ENCODE data around the gene PDGFRB. TPM values are rescaled to one million over a fixed set of nuclear protein-coding genes. Genes with fewer than 3 reads are reported as not detected.

Gene PDGFRB
- total and polyA plus RNA-seq, 10 of the 15 experiments (the other 5 are each of a cell fraction or from before 2014, with no cell fraction given) = 0.02 to 3.0 (median 1.0) TPM

DNA sequence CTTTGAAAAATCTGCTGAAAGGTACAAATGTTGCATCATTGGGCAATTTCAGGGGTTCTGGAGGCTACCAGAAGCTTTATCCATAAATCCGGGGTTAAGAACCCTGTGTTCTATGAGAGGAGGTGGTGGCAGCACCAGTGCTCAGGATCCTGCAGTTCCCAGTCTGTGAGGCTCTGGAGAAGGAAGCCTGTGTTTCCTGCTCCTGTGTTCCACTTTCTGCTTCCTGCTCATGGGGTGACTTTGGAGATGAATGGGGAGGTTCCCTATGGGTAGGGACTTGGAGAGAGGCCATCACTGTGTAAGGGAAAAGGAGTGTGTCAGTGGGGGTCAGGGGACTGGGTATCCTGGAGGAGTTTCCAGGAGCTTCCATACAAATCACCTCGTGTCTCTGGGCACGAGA, 13.2 kb upstream of the PDGFRB start:
- no peaks in the 10 kb centered on the region for H4K20me1 ChIP-seq (ENCODE audit: control insufficient read depth, insufficient read depth)
- TF ChIP-seq, protein P1, sequence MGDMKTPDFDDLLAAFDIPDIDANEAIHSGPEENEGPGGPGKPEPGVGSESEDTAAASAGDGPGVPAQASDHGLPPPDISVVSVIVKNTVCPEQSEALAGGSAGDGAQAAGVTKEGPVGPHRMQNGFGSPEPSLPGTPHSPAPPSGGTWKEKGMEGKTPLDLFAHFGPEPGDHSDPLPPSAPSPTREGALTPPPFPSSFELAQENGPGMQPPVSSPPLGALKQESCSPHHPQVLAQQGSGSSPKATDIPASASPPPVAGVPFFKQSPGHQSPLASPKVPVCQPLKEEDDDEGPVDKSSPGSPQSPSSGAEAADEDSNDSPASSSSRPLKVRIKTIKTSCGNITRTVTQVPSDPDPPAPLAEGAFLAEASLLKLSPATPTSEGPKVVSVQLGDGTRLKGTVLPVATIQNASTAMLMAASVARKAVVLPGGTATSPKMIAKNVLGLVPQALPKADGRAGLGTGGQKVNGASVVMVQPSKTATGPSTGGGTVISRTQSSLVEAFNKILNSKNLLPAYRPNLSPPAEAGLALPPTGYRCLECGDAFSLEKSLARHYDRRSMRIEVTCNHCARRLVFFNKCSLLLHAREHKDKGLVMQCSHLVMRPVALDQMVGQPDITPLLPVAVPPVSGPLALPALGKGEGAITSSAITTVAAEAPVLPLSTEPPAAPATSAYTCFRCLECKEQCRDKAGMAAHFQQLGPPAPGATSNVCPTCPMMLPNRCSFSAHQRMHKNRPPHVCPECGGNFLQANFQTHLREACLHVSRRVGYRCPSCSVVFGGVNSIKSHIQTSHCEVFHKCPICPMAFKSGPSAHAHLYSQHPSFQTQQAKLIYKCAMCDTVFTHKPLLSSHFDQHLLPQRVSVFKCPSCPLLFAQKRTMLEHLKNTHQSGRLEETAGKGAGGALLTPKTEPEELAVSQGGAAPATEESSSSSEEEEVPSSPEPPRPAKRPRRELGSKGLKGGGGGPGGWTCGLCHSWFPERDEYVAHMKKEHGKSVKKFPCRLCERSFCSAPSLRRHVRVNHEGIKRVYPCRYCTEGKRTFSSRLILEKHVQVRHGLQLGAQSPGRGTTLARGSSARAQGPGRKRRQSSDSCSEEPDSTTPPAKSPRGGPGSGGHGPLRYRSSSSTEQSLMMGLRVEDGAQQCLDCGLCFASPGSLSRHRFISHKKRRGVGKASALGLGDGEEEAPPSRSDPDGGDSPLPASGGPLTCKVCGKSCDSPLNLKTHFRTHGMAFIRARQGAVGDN (IDR thresholded peaks at IDR 0.05) = no peak
- TF ChIP-seq IKZF1 (conservative IDR thresholded peaks at IDR 0.05) (no peak), ESRRA (IDR thresholded peaks at IDR 0.05; ENCODE audit: low read length) (no peak), ZNF274 (IDR thresholded peaks at IDR 0.05; ENCODE audit: insufficient read depth, insufficient read length) (no peak), NBN (IDR thresholded peaks at IDR 0.05) (no peak), ZNF217 (IDR thresholded peaks at IDR 0.05) (no peak), MYC (IDR thresholded peaks at IDR 0.05; ENCODE audit: insufficient read depth, insufficient read length, insufficient replicate concordance, low read length, severe bottlenecking) (no peak)
- TF ChIP-seq, protein P2, sequence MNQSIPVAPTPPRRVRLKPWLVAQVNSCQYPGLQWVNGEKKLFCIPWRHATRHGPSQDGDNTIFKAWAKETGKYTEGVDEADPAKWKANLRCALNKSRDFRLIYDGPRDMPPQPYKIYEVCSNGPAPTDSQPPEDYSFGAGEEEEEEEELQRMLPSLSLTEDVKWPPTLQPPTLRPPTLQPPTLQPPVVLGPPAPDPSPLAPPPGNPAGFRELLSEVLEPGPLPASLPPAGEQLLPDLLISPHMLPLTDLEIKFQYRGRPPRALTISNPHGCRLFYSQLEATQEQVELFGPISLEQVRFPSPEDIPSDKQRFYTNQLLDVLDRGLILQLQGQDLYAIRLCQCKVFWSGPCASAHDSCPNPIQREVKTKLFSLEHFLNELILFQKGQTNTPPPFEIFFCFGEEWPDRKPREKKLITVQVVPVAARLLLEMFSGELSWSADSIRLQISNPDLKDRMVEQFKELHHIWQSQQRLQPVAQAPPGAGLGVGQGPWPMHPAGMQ (IDR thresholded peaks at IDR 0.05; ENCODE audit: borderline replicate concordance) = no peak
- TF ChIP-seq, protein P3, sequence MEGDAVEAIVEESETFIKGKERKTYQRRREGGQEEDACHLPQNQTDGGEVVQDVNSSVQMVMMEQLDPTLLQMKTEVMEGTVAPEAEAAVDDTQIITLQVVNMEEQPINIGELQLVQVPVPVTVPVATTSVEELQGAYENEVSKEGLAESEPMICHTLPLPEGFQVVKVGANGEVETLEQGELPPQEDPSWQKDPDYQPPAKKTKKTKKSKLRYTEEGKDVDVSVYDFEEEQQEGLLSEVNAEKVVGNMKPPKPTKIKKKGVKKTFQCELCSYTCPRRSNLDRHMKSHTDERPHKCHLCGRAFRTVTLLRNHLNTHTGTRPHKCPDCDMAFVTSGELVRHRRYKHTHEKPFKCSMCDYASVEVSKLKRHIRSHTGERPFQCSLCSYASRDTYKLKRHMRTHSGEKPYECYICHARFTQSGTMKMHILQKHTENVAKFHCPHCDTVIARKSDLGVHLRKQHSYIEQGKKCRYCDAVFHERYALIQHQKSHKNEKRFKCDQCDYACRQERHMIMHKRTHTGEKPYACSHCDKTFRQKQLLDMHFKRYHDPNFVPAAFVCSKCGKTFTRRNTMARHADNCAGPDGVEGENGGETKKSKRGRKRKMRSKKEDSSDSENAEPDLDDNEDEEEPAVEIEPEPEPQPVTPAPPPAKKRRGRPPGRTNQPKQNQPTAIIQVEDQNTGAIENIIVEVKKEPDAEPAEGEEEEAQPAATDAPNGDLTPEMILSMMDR (IDR thresholded peaks at IDR 0.05 in 2 of 3, conservative IDR thresholded peaks at IDR 0.05 in 1 of 3; ENCODE audit: control insufficient read depth in 2 of 3, extremely low read depth in 1 of 3, insufficient read depth in 1 of 3, low read depth in 3 of 3, low read length in 3 of 3) = no peak
- no peaks in the 10 kb centered on the region for H3K9me3 ChIP-seq (replicated peaks; ENCODE audit: control insufficient read depth, insufficient read depth, low read length)
- H3K9ac ChIP-seq (ENCODE audit: control insufficient read depth, insufficient read depth, low read length) = no peak overlapping the region
- H3K4me2 ChIP-seq (ENCODE audit: control insufficient read depth, insufficient read depth) = no peak overlapping the region
- intact Hi-C loops (cut with micrococcal nuclease; ENCODE audit: unreplicated experiment) (no loop called here), in situ Hi-C loops (cut with MboI) (no loop called here)
- ChIA-PET POLR2A (no interaction called here), CTCF (interaction anchor here (0.8 to 2.0 kb wide), 3 partner anchors 13 to 181 kb away, joined by 3 to 6 read pairs (median 3); partner anchors contain the start of gene PDGFRB), SMC1A (ENCODE audit: uncharacterized antibody, unreplicated experiment) (interaction anchor here (0.6 to 1.1 kb wide), 2 partner anchors 50 to 84 kb away, joined by 3 read pairs; no protein-coding TSS in a partner anchor), RAD21 (ENCODE audit: unreplicated experiment) (no interaction called here)
- WGBS (ENCODE audit: insufficient coverage, insufficient replicate concordance, low lambda C conversion rate, missing lambda C conversion rate) = 0% methylated on average over 3 of the region's 3 CpGs
- no peaks in the 10 kb centered on the region; a peak in 2 of 4 replicates for H3K27me3 ChIP-seq (replicated peaks in 1 of 2; ENCODE audit: control insufficient read depth in 2 of 2, insufficient read depth in 2 of 2, low read length in 1 of 2)
- no TSS peak for BruUV-seq (replicated peaks)
- H3K79me2 ChIP-seq (ENCODE audit: control insufficient read depth, insufficient read depth, low read length) = no peaks in the 10 kb centered on the region
- no peak overlapping the region for H3K4me3 ChIP-seq
- ATAC-seq = no peak
- H3K4me1 ChIP-seq (ENCODE audit: control insufficient read depth, insufficient read depth, low read length) = no peaks in the 10 kb centered on the region
- H2AFZ ChIP-seq (ENCODE audit: control insufficient read depth, low read depth, low read length) = no peak overlapping the region
- no peak for FAIRE-seq
- DNase-seq (ENCODE audit: low read depth, low spot score) = no peak
- no peaks in the 10 kb centered on the region for H3K36me3 ChIP-seq (ENCODE audit: control insufficient read depth in 2 of 2, insufficient read depth in 2 of 2, low read length in 1 of 2)
- H3K27ac ChIP-seq (ENCODE audit: control insufficient read depth, insufficient read depth) = no peak overlapping the region
